ENCODE data around the gene GCK.
A peak's percentile ranks its signal among the peaks of the same experiment; 100 is the strongest.
"Not testable (repeated sequence)": the region's sequence is repeated elsewhere in the genome, so short reads cannot be mapped to it uniquely, and the experiment has no call there.

The GCK gene

DNA sequence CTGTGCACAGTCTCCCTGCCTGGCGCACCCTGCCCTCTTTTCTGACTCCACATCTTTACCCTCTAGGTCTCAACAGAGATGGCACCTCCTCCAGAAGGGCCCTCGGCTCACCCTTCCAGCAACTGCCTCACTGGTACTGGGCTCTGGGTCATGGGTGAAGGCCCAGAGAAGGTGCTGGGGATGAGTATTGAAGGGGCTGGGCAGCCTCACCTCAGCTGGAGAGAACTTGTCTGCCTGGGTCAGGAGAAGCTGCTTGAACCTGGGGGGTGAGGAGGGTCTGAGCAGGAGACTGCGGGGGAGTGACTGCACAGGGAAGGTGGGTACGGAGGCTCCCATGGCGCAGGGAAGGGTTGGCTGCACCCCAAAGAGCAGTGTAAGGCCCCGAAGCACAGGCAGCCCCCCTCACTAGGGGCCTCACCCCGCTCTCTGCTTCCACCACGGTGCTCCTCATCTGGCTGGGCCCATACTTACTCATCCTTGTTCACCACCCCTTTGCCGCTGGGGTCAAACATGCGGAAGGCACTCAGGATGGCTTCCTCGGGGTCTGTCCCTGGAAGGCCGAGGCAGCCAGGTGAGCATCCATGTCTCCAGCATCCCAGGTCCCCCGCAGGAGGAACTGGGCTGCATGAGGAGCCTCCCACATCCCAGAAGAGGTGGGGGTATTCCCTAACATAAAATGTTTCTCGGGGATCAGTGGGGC is 49.8 kb downstream of the GCK start:
- DNase-seq, result no peak

DNA sequence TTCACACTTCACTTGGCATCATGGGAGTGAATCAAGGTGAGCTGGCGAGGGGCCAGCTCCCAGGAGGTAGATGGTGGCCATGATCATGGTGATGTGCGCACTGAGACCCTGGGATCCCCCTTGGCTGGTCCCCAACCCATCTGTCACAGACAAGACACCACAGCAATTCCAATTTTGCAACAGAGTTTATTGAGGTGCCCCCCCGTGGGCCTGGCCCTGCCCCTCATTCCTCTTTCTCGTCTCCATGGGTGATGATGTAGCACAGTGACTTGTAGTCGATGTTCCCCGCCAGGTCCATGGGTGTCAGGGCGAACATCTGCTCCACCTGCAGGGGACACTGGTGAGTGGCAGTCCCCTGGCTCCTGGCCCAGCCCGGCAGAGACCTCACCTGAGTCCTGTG is 50.5 kb downstream of the GCK start:
- DNase-seq, result no peak

DNA sequence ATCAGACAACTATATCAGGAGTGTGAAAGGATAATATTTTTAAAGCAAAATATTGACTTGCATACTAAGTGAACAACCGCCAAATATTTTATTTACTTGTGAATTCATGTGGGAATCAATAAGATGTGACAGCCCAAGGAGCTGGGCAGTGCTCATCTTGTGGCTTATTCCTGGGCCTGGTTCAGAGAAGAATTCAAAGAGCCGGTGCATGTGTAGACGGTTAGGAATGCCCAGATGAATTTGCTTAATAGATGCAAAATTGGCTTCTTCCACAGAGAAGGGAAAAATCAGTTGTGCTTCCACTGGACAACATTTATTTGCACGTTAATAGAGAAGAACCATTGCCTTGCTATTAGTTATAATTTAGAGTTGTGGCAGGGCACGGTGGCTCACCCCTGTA is 52.5 kb downstream of the GCK start:
- no peak for DNase-seq

DNA sequence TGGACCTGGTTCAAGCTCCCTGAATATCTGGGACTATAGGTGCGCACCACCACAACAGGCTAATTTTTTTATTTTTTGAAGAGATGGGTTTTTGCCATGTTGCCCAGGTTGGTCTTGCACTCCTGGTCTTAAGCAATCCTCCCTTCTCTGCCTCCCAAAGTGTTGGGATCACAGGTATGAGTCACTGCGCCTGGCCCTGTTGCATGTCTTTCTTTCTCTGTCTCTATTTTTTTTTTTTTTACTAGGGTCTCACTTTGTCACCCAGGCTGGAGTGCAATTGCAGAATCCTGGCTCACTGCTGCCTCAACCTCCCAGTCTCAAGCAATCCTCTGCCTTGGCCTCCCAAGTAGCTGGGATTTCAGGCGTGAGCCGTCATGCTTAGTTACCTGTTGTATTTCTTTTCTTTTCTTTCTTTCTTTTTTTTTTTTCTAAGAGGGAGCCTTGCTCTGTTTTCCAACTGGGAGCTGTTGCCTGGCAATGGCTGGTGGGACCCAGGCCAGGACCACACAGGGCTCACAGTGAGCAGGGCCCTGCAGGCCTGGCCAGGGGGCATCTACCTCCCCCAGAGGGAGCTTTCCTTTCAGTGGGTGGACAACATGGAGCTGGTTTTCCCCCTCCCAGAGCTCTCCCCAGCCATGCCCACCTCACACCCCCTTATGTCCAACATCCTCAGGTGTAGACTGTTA is 54.2 kb downstream of the GCK start:
- DNase-seq, result no peak

DNA sequence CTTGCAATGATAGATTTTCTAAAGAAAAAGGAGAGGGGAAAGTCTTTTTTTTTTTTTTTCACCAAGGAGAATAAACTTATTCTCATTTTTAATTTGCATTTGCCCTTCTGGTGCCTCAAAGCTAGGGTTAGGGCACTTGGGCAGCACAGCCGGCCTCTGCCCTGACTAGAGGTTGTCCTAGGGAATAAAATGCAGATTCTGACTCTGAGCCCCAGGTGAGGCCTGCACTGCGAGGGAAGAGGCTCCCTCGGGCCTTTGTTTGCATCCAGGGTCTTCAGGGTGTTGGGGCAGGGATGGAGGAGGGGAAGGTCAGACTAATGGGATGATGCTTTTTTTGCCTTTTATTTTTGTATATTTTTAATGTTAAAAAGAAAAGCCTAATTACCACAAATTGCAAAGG is 55.9 kb downstream of the GCK start:
- no peak for DNase-seq

DNA sequence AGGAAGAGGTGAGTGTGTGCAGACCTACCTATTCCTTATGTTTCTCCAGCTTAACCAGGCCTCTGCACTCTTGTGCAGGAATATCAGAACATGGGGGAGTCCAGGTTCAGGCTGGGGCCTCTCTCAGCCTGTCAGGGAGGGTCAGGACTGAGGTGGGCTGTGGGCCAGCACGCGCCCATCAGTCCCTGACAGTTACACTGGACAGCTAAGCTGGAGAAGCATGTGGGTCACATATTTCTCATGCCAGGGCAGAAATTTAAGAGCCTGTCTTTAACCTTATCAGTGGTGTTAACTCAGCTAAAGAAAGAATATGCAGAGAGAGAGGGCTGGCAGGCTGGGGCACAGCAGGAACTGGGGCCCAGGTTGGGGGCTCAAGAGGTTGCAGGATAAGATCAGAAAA is 57.2 kb downstream of the GCK start:
- DNase-seq, result no peak

DNA sequence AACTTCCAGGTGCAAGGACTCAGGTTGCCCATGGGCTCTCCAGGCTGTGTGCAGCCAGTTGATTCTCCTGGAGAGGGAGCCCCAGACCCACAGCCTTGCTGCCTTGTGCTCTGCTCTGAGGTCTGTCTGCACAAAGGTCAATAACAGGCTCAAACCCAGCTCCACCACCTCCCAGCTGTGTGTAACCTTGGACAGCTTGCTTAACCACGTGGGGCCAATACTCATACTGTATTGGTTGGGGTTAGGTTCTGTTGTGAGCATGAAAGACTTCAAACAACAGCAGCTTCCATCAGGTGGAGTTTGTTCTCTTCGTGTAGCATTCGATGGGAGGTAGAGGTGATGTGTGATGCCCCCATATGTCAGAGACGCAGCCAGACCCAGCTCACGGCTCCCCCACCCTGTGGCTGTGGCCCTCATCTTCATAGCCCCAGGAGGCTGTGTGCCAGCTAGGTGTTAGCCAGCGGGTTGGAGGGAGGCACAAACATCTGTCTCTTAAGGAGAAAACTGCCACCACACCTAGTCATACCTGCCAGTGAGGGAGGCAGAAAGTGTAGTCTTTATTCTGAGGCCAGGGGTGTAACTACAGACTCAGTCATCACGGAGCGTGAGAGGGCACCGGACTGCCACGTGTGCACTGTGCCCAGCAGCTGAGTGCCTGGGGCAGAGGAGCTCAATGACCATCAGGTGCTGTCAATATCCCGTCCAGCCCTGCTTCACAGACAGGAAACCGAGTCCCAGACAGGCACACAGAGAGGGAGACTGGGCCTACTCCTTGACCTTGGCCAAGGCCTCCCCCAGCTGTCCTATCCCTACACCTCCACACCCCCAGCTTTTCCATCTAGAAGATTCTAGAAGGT is 57.8 kb downstream of the GCK start:
- DNase-seq, result no peak

DNA sequence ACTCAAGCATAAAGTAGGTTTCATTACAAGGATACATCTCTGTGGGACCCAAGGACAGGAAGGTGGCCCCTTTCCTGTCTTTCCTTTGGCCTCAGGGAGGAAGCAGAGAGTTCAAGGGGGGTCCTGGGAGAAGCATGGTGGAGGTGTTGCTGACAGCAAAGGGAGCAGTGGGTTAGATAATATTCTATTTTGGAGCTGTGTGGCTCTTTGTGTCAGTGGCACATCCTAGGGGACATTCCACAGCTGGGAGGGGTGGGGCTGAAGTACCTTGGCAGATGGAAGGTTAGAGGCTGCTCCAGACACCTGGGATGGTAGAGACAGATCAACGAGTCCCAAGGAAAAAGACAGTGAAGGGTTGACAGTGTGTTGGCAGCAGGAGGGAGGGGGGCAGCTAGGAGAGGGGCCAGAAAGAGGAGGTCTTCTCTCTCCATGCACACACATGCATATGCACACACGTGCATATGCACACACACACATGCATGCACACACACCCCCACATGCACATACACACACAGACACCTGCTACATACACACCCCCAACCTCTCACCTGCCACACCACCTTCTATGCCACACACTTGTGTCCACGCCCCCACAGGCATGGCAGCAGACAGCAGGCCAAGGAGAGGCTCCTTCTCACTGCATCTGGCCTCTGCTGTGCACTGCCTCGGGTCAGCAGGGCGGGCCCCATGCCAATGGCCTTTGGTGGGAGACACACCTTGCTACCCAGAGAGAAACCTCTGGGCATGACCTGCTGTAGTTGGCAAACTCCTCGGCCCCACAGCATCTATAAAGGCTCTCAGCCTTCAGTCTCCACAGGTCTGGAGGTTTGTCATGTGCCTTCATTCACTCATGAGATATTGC is 60.3 kb downstream of the GCK start:
- no peak for DNase-seq

DNA sequence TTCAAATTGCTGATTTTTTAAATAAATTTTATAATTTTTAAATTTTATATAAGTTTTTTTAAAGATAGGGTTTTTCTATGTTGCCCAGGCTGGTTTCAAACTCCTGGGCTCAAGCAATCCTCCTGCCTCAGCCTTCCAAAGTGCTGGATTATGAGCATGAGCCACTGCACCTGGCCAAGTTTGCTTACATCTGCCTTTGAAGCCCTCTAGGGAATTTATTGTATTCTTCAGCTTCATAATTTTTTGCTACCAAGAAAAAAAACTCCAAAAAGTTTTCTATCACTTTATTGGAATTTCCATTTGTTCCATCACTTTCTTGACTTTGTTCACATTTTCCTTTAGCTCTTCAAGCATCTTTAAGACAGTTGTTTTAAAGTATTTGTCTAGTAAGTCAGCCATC is 62.1 kb downstream of the GCK start:
- DNase-seq, result no peak

DNA sequence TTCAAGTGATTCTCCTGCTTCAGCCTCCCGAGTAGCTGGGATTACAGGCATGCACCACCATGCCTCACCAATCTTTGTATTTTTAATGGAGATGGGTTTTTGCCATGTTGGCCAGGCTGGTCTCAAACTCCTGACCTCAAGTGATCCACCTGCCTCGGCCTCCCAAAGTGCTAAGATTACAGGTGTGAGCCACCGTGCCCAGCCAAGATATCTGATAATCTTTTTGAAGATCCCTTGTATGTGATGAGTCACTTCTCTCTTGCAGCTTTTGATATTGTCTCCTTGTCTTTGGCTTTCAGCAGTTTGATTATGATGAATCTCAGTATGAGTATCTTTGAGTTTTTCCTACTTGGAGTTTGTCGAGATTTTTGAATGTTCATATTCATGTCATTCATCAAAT is 62.7 kb downstream of the GCK start:
- DNase-seq, result not testable (repeated sequence)

DNA sequence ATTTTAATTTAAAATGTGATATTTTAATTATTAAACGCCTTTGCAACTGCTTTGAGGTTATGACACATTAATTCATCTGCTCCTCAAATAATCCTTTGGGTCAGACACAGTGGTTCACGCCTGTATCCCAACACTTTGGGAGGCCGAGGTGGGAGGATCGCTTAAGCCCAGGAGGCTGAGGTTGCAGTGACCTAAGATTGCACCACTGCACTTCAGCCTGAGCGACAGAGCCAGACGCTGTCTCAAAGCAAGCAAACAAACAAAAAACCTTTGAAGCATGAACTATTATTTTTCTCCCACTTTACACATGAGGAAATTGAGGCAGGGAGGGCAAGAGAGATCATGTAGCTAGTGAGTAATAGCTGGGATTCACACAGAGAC is 64.4 kb downstream of the GCK start:
- DNase-seq, result no peak

DNA sequence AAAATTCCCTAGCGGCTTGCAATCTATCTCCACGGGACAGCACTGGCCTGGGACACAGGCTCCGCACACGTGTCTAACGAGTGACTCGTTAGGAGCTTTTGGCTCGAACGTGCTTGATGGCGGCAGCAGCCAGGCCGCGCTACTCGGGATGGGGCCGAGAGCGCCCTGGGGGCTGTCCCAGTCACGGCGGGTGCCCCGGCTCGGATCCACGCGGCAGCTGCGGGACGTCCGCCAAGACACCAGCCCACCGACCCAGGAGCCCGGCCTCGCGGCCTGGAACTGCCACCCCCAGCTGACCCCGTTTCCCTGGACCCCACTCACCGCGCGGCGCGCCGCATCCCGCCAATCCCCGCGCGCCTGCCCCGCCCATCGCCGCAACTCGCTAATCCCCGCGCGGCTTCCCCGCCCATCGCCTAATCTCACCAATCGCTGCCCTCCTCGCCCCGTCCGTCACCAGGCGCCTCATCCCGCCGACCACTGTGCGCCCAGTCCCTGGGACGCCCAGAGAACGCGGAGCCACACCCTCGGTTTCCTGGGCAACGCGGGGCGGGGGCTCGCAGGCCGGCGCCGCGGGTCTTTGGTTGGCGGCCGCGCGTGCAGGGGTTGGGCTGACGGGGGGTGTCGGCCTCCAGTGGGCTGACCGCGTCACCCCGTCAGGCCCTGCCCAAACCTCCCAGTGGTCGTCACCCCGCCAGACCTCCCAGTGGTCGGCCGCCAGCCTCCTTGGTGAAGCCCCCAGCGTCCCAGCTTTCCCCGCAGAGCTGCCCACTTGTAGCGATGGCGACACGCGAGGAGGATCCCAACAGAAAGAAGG is 65.8 kb downstream of the GCK start, which contains the start of gene POLD2:
Gene POLD2, minus strand, starts transcription at position 359 of the 814 bp plus-strand sequence. CDS start 1,495 bp downstream, outside the sequence.
- peak; percentile 94 for DNase-seq

DNA sequence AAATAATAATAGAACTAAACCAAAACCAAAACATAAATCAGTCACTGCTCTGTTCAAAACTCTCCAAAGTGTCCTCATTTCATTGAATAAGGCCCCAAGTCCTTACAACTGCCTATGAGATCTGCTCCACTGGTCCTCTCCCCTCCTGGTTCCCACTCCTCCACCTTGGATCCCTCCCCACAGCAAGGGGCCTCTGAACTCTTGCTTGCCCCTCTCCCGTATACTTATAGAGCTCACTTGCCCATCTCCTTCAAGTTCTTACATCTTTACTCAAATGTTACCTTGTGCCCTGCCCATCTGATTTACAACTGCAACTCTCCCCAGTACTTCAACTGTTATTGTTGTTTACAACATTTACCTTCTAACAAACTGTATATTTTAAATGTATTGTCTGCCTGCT is 66.7 kb downstream of the GCK start:
- DNase-seq, result no peak

DNA sequence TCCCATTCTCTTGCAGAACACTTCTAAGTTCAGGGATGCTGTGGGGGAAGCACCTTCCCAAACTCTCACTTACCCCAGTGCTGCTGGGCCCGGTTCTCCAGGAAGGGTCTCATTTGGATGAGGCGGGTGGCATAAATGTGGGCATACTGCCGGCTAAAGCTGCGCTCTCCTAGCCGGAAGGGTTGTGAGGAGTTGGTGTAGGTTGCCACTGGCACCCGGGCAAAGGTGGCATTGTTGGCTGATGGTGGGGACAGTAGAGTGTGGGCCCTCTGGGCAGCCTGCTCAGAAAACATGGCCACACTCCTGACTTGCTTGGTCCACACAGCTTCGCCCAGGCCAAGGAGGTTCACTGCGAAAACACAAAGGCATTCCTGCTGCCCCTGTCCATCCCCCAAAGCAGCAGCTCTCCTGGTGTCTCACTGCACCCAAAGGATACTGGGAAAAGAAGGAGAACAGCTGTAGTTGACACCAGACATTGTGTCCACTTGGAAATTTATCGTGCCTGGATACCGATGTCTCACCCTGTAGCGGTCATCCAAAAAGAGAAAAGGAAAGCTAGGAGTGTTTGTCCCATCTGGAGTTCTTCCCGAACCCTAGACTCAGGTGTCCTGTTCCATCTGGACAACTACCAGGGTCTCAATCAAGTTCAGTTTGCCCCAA is 67.3 kb downstream of the GCK start:
- no peak for DNase-seq

DNA sequence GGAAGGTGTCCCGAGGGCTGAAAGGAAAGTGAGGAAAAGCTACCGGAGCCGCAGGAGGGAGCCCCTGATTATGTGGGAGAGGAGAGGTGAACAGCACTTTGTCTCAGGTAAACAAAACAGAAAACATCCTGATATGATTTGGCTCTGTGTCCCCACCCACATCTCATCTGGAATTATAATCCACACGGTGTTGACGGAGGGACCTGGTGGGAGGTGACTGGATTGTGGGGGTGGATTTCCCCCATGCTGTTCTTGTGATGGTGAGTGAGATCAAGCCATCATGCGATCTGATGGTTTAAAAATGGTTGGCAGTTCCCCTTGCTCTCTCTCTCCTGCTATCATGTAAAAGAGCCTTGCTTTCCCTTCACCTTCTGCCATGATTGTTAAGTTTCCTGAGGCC is 68.8 kb downstream of the GCK start:
- no peak for DNase-seq

DNA sequence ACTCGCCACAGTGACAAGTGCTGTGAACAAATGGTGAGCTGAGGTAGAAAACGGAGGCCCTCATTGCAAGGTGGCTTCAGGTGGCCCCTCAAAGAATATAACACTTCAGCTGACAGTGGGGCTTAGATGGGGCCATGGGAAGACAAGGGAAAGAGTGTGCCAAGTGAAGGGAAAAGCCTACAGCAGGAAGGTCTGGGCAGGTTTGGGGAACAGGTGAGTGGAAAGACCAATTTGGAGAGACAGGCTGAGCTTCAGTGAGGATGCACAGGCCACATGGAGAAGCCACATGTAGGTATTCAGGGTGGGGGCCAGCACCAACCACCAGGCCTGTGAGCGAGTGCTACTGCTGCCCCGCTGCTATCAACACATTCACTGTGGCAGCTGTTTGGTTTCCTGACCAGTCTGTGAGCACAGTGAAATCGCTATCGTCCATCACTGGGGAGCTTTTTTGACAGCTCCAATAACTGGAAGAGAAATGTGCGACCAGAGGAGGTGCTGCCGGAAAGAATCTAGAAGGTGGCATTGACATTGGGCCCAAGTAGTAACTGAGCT is 69.3 kb downstream of the GCK start:
- no peak for DNase-seq

DNA sequence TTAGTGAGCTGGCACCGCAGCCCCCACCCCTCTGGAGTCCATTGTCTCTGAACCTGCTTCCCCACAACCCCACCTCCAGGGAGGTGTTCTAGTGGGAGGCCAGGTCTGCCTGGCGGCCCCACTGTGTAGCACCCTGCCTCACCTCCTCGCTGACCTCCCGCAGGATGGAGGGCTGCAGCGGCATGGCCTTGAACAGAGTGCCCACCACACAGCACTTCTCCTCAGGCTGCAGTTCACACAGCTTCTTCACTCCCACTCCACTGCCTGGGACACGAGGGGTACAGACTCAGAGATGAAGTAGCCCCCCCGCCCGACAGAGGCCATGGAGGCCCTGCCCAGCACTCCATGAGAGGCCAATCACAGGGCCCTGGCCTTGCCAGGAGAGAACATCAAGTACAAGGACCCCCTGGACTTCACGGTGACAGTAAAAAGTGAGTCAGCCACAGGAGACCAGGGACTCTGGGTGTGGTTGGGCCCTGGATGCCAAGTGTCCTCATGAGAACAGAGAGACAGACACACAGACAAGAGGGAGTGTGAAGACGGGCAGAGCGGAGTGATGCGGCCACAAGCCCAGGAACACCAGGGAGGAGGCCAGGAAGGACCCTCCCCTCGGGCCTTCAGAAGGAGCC is 71.3 kb downstream of the GCK start:
- DNase-seq, result no peak

DNA sequence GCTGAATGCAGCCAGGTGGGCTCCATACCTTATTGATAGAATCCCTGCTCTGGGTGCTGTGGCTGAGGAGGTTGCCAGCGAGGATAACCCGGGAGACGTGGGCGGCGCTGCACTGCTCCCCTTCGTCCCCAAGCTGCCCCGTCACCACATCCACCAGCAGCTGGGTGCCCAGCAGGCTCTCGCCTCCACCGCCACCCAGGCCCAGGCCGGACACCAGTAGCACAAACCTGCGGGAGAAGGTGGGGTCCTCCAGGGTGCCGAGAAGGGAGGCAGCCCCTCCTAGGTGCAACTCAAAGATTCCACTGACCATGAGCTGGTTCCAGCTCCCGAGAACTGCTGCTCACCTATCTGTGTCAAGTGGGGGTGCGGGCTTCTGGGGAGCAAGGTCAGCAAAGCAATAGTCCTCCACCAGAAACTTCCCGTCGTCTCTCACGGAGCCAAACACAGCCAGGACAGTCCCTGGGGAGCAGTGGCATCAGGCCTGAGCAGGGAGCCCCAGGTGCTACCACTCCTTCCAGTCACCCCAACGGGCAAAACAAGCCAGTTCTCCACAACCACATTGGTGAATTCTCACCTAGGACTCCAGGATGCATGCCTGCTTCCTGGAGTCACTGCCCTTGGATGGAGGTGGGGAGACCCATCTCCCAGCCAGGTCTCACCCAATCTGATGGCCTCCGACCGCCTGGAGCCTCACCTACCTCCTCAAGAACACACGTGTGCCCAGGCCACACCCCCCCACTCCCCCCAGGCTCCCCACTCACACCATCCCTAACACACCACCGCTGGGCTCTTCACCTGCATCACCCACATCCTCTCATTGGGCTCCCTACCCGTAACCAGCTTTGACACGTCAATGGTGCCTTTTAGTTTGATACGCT is 72.2 kb downstream of the GCK start:
- DNase-seq, result no peak

DNA sequence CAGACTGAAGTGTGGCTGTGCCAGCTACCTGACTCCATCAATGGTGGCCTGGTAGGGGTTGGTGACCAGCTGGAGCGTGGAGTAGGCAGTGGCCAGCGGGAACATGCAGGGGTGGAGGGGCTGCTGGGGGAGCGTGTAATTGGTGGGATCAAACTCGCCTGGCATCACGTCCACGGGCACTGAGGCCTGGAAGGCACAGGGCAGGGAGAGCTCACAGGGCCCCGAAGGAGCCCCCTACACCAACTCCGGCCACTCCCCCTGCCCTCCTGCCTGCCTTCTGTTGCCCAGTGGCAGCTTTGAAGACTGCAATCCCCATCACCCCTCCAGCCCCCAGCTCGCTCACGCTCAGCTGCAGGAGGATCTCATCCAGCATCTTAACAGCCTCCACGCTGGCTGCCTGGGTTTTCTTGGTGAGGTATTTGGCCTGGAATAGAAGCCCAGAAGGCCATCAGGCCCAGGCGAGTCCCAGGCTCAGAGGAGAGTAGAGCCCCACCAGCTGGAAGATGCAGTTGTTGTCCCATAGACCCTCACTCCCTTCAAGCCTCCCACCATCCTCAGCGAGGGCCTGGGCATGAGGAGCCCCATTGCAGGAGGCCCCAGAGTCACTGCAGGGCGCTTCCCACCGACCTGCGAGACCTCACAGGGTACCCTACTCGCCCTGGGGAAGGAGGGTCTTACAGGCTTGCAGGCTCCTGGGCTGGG is 73.0 kb downstream of the GCK start:
- DNase-seq, result no peak

Data from activated CD4-positive, alpha-beta T cell treated with anti-CD3 and anti-CD28 coated beads for 1 hour (primary cell).